ENCODE measurements around the gene QRSL1. TPM values are rescaled to one million over a fixed set of nuclear protein-coding genes. Genes with fewer than 3 reads are reported as not detected.
A peak's percentile ranks its signal among the peaks of the same experiment; 100 is the strongest.

Gene QRSL1
- total RNA-seq, 1 donor, result 12.5 TPM

- Histone ChIP-seq H3K4me1 (ENCODE audit: insufficient read depth, low read length) (peaks cover 36% of the 10 kb centered on the region), H3K9me3 (ENCODE audit: low read depth, low read length) (no peaks in the 10 kb centered on the region), H3K27me3 (ENCODE audit: insufficient read depth, low read length) (no peaks in the 10 kb centered on the region), H3K4me3 (ENCODE audit: low read length) (no peak overlapping the region)
Observed at GRCh38 chr6:106637717-106638341, 8.5 kb downstream of the QRSL1 start.

GRCh38 chr6:106639812-106640211 is 10.4 kb downstream of the QRSL1 start:
- no peak overlapping the region for H3K4me3 ChIP-seq (ENCODE audit: low read length)
- H3K4me1 ChIP-seq (ENCODE audit: insufficient read depth, low read length), result peaks cover 36% of the 10 kb centered on the region

GRCh38 chr6:106642476-106642875 is 13.1 kb downstream of the QRSL1 start:
- Histone ChIP-seq H3K27me3 (ENCODE audit: insufficient read depth, low read length) (no peaks in the 10 kb centered on the region), H3K9me3 (ENCODE audit: low read depth, low read length) (no peaks in the 10 kb centered on the region), H3K4me3 (ENCODE audit: low read length) (no peak overlapping the region), H3K4me1 (ENCODE audit: insufficient read depth, low read length) (peaks cover 22% of the 10 kb centered on the region)

More at GRCh38 chr6:106639812-106640211, 10.4 kb downstream of the QRSL1 start:
- Histone ChIP-seq H3K27me3 (ENCODE audit: insufficient read depth, low read length) (no peaks in the 10 kb centered on the region), H3K9me3 (ENCODE audit: low read depth, low read length) (no peaks in the 10 kb centered on the region)

- H3K4me1 ChIP-seq (ENCODE audit: insufficient read depth, low read length), result peaks cover 17% of the 10 kb centered on the region
- H3K27me3 ChIP-seq (ENCODE audit: insufficient read depth, low read length), result no peaks in the 10 kb centered on the region
- H3K4me3 ChIP-seq (ENCODE audit: low read length), result no peak overlapping the region
- H3K9me3 ChIP-seq (ENCODE audit: low read depth, low read length), result no peaks in the 10 kb centered on the region
Observed at GRCh38 chr6:106643061-106643460, 13.7 kb downstream of the QRSL1 start.

GRCh38 chr6:106648651-106649308 is 19.4 kb downstream of the QRSL1 start:
- H3K4me3 ChIP-seq (ENCODE audit: low read length), result peak overlapping the region; percentile 0

GRCh38 chr6:106658469-106658868 is 29.1 kb downstream of the QRSL1 start:
- Histone ChIP-seq H3K27me3 (ENCODE audit: insufficient read depth, low read length) (no peaks in the 10 kb centered on the region), H3K4me1 (ENCODE audit: insufficient read depth, low read length) (peaks cover 2% of the 10 kb centered on the region), H3K4me3 (ENCODE audit: low read length) (no peak overlapping the region), H3K9me3 (ENCODE audit: low read depth, low read length) (peaks cover 8% of the 10 kb centered on the region)

More at GRCh38 chr6:106648651-106649308, 19.4 kb downstream of the QRSL1 start:
- Histone ChIP-seq H3K9me3 (ENCODE audit: low read depth, low read length) (no peaks in the 10 kb centered on the region), H3K27me3 (ENCODE audit: insufficient read depth, low read length) (no peaks in the 10 kb centered on the region), H3K4me1 (ENCODE audit: insufficient read depth, low read length) (no peaks in the 10 kb centered on the region)

- no peak overlapping the region for H3K4me3 ChIP-seq (ENCODE audit: low read length)
- H3K27me3 ChIP-seq (ENCODE audit: insufficient read depth, low read length), result no peaks in the 10 kb centered on the region
- H3K9me3 ChIP-seq (ENCODE audit: low read depth, low read length), result peaks cover 8% of the 10 kb centered on the region
- peaks cover 4% of the 10 kb centered on the region for H3K4me1 ChIP-seq (ENCODE audit: insufficient read depth, low read length)
Observed at GRCh38 chr6:106659859-106660258, 30.5 kb downstream of the QRSL1 start.

- Histone ChIP-seq H3K9me3 (ENCODE audit: low read depth, low read length) (peaks cover 8% of the 10 kb centered on the region), H3K27me3 (ENCODE audit: insufficient read depth, low read length) (no peaks in the 10 kb centered on the region), H3K4me1 (ENCODE audit: insufficient read depth, low read length) (peaks cover 18% of the 10 kb centered on the region), H3K4me3 (ENCODE audit: low read length) (no peak overlapping the region)
Observed at GRCh38 chr6:106662458-106662857, 33.1 kb downstream of the QRSL1 start.

- Histone ChIP-seq H3K27me3 (ENCODE audit: insufficient read depth, low read length) (no peaks in the 10 kb centered on the region), H3K4me1 (ENCODE audit: insufficient read depth, low read length) (peaks cover 18% of the 10 kb centered on the region), H3K9me3 (ENCODE audit: low read depth, low read length) (no peaks in the 10 kb centered on the region), H3K4me3 (ENCODE audit: low read length) (no peak overlapping the region)
Observed at GRCh38 chr6:106666282-106667021, 37.1 kb downstream of the QRSL1 start.

- Histone ChIP-seq H3K27me3 (ENCODE audit: insufficient read depth, low read length) (no peaks in the 10 kb centered on the region), H3K9me3 (ENCODE audit: low read depth, low read length) (no peaks in the 10 kb centered on the region)
Observed at GRCh38 chr6:106667022-106667402, 37.6 kb downstream of the QRSL1 start.

GRCh38 chr6:106670236-106670635 is 40.9 kb downstream of the QRSL1 start:
- H3K4me1 ChIP-seq (ENCODE audit: insufficient read depth, low read length), result peaks cover 15% of the 10 kb centered on the region

More at GRCh38 chr6:106667022-106667402, 37.6 kb downstream of the QRSL1 start:
- Histone ChIP-seq H3K4me3 (ENCODE audit: low read length) (no peak overlapping the region), H3K4me1 (ENCODE audit: insufficient read depth, low read length) (peaks cover 18% of the 10 kb centered on the region)

GRCh38 chr6:106671651-106672050 is 42.3 kb downstream of the QRSL1 start:
- Histone ChIP-seq H3K4me3 (ENCODE audit: low read length) (no peak overlapping the region), H3K27me3 (ENCODE audit: insufficient read depth, low read length) (no peaks in the 10 kb centered on the region), H3K9me3 (ENCODE audit: low read depth, low read length) (no peaks in the 10 kb centered on the region), H3K4me1 (ENCODE audit: insufficient read depth, low read length) (peaks cover 6% of the 10 kb centered on the region)

More at GRCh38 chr6:106670236-106670635, 40.9 kb downstream of the QRSL1 start:
- H3K27me3 ChIP-seq (ENCODE audit: insufficient read depth, low read length), result no peaks in the 10 kb centered on the region
- no peaks in the 10 kb centered on the region for H3K9me3 ChIP-seq (ENCODE audit: low read depth, low read length)
- no peak overlapping the region for H3K4me3 ChIP-seq (ENCODE audit: low read length)

- H3K27me3 ChIP-seq (ENCODE audit: insufficient read depth, low read length), result no peaks in the 10 kb centered on the region
Observed at GRCh38 chr6:106674541-106675229, 45.3 kb downstream of the QRSL1 start.

GRCh38 chr6:106677282-106677681 is 47.9 kb downstream of the QRSL1 start:
- Histone ChIP-seq H3K9me3 (ENCODE audit: low read depth, low read length) (no peaks in the 10 kb centered on the region), H3K4me1 (ENCODE audit: insufficient read depth, low read length) (peaks cover 3% of the 10 kb centered on the region), H3K4me3 (ENCODE audit: low read length) (no peak overlapping the region), H3K27me3 (ENCODE audit: insufficient read depth, low read length) (no peaks in the 10 kb centered on the region)

More at GRCh38 chr6:106674541-106675229, 45.3 kb downstream of the QRSL1 start:
- no peaks in the 10 kb centered on the region for H3K9me3 ChIP-seq (ENCODE audit: low read depth, low read length)
- H3K4me1 ChIP-seq (ENCODE audit: insufficient read depth, low read length), result peaks cover 3% of the 10 kb centered on the region
- no peak overlapping the region for H3K4me3 ChIP-seq (ENCODE audit: low read length)

- H3K4me3 ChIP-seq (ENCODE audit: low read length), result no peak overlapping the region
- peaks cover 4% of the 10 kb centered on the region for H3K4me1 ChIP-seq (ENCODE audit: insufficient read depth, low read length)
- no peaks in the 10 kb centered on the region for H3K27me3 ChIP-seq (ENCODE audit: insufficient read depth, low read length)
- no peaks in the 10 kb centered on the region for H3K9me3 ChIP-seq (ENCODE audit: low read depth, low read length)
Observed at GRCh38 chr6:106684011-106684410, 54.6 kb downstream of the QRSL1 start.
